Left lung (tissue), 10 donors: ENCODE results near the gene ARHGAP40. TPM values are rescaled to one million over a fixed set of nuclear protein-coding genes. Genes with fewer than 3 reads are reported as not detected.

Experiments
- ATAC-seq: fragments of 200-7000 bp; cut with Tn5 transposase; one replicate; pipeline ENCODE4 v1.9.1; 2020; ENCODE audit warnings: moderate library complexity
- DNase-seq, 4 donors: peaks; one replicate each; pipeline ENCODE4 v3.0.0-alpha.2; 2013 to 2020
- H3K27ac ChIP-seq, 2 donors: fragments of 200-600 bp; sonication (generic) in 1 of 2; one replicate each; pipeline versions ENCODE4 v1.5.0 to v1.8.0; 2020 to 2021
- H3K27me3 ChIP-seq, 2 donors: fragments of 200-600 bp; sonication (generic) in 1 of 2; one replicate each; pipeline versions ENCODE4 v1.5.0 to v1.8.0; 2020 to 2021
- H3K36me3 ChIP-seq, 2 donors: fragments of 200-600 bp; sonication (generic) in 1 of 2; one replicate each; pipeline versions ENCODE4 v1.5.0 to v1.8.0; 2020 to 2021
- H3K4me1 ChIP-seq, 2 donors: fragments of 200-600 bp; one replicate each; pipeline ENCODE4 v1.8.0; 2021
- H3K4me3 ChIP-seq, 2 donors: fragments of 200-600 bp; sonication (generic) in 1 of 2; one replicate each; pipeline versions ENCODE4 v1.5.0 to v1.8.0; 2020 to 2021; ENCODE audit warnings: mild to moderate bottlenecking in 1 of 2
- H3K9me3 ChIP-seq, 2 donors: fragments of 200-600 bp; sonication (generic) in 1 of 2; one replicate each; pipeline versions ENCODE4 v1.5.0 to v1.8.0; 2020 to 2021
- intact Hi-C, 2 donors: fragments of 100-400 bp; cut with DNase I; formaldehyde crosslinking; loops; one replicate each; pipeline versions ENCODE4 v1.11.2 to v1.14.2; 2022
- polyA plus RNA-seq, 6 donors: library from polyadenylated mRNA; unstranded; fragments of 120-200 nt; gene quantifications; one replicate each; pipeline ENCODE4 v1.2.1, GENCODE V29; 2013; ENCODE audit not compliant: insufficient read length in 6 of 6
- total RNA-seq, 2 donors: library from RNA; stranded (reverse); fragmentation: NEBNext Ultra II Directional; extraction: Animal tissue kit (Norgen Biotek cat#: 25700); gene quantifications; one replicate each; pipeline ENCODE4 v1.2.1, GENCODE V29; 2021
- TF ChIP-seq, protein P1 (sequence below), 2 donors: fragments of 200-600 bp; sonication (generic) in 1 of 2; IDR thresholded peaks; one replicate each; pipeline versions ENCODE4 v1.5.0 to v1.8.0; 2021; ENCODE audit warnings: antibody characterized with exemption in 2 of 2
- donor health status: DM: no; HTN: yes; CAD: no.
- donor health status: DM: no; HTN: no; CAD: no.

Gene ARHGAP40
- total and polyA plus RNA-seq, 8 donors = 0.13 to 0.62 (median 0.44) TPM; not detected in 1

DNA sequence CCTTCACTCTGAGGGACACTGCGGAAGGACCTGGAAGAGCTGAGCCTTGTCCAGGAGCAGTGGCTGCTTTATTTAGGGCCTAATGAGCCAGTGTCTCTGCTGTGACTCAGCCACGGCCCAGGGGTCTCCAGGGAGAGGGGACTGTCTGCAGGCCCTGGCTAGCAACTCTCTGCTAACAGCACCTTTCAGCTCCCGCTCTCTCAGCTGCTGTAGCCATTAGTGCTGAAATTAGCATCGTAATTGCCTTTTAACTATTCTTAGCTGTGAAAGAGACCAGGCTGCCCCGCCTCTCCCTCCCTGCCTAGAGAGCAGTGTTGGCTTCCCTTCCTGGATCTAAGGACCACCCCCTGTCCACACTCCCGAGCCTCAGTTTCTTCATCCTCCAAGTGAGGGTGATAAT lies 69.6 kb downstream of the ARHGAP40 start:
- Histone ChIP-seq H3K27ac (no peak overlapping the region), H3K4me3 (no peak overlapping the region), H3K4me1 (peaks cover 0 to 12% of the 10 kb centered on the region in 2 donors), H3K9me3 (no peaks in the 10 kb centered on the region), H3K36me3 (no peaks in the 10 kb centered on the region), H3K27me3 (peaks cover 14 to 96% of the 10 kb centered on the region in 2 donors)
- intact Hi-C loops = no loop called here
- ATAC-seq (no peak), DNase-seq (no peak)
- TF ChIP-seq, protein P1, sequence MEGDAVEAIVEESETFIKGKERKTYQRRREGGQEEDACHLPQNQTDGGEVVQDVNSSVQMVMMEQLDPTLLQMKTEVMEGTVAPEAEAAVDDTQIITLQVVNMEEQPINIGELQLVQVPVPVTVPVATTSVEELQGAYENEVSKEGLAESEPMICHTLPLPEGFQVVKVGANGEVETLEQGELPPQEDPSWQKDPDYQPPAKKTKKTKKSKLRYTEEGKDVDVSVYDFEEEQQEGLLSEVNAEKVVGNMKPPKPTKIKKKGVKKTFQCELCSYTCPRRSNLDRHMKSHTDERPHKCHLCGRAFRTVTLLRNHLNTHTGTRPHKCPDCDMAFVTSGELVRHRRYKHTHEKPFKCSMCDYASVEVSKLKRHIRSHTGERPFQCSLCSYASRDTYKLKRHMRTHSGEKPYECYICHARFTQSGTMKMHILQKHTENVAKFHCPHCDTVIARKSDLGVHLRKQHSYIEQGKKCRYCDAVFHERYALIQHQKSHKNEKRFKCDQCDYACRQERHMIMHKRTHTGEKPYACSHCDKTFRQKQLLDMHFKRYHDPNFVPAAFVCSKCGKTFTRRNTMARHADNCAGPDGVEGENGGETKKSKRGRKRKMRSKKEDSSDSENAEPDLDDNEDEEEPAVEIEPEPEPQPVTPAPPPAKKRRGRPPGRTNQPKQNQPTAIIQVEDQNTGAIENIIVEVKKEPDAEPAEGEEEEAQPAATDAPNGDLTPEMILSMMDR (IDR thresholded peaks at IDR 0.05) = no peak

DNA sequence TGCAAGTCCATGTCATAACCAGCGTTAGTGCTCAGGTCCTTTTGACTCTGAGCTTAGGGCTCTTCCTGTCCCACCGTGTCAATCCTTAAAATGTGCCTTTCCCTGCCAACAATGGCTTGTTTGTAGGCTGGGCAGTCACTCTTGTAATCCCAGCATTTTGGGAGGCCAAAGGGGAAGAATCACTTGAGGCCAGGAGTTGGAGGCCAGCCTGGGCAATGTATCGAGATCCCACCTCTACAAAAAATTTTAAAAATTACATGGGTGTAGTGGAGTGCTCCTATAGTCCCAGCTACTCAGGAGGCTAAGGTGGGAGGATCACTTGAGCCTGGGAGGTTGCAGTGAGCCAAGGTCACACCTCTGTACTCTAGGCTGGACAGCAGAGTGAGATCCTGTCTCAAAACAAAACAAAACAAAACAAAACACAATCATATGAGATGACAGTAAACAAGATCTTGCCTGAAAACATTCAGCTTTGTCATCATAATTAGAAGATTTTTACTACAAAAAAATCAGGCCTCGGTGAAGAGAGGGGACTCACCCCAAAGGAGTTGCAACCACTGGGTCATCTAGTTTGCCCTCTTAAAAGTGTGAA lies 70.2 kb downstream of the ARHGAP40 start:
- ATAC-seq (no peak), DNase-seq (no peak)
- Histone ChIP-seq H3K27me3 (peaks cover 14 to 96% of the 10 kb centered on the region in 2 donors), H3K36me3 (no peaks in the 10 kb centered on the region), H3K4me3 (no peak overlapping the region), H3K9me3 (no peaks in the 10 kb centered on the region), H3K4me1 (peaks cover 0 to 12% of the 10 kb centered on the region in 2 donors), H3K27ac (no peak overlapping the region)
- intact Hi-C loops = no loop called here
- TF ChIP-seq, protein P1 (IDR thresholded peaks at IDR 0.05) = no peak

DNA sequence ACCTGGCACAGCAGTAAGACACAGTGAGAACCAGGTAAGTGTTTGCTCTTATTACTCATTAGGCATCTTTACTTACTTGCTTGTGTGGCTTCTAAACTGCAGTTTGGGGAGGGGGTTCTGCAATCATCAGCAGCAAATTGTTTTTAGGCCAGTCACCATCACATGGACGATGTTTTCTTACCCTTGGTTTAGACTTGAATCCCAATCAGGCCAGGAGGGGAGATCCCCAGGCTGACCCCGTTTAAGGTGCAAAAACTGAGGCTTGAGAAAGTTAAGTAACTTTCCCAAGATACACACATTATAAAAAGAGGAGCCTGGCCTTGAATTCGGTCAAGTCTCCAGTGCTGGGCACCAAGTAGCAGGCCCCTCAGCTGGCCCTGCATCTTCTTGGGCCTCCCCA lies 70.9 kb downstream of the ARHGAP40 start:
- H3K4me1 ChIP-seq = peaks cover 0 to 12% of the 10 kb centered on the region in 2 donors
- TF ChIP-seq, protein P1 (IDR thresholded peaks at IDR 0.05) = no peak
- H3K36me3 ChIP-seq = no peaks in the 10 kb centered on the region
- H3K27ac ChIP-seq = no peak overlapping the region
- no peak overlapping the region for H3K4me3 ChIP-seq
- no peaks in the 10 kb centered on the region for H3K9me3 ChIP-seq
- peaks cover 14 to 91% of the 10 kb centered on the region in 2 donors for H3K27me3 ChIP-seq
- ATAC-seq = no peak
- DNase-seq = no peak
- intact Hi-C loops = no loop called here

DNA sequence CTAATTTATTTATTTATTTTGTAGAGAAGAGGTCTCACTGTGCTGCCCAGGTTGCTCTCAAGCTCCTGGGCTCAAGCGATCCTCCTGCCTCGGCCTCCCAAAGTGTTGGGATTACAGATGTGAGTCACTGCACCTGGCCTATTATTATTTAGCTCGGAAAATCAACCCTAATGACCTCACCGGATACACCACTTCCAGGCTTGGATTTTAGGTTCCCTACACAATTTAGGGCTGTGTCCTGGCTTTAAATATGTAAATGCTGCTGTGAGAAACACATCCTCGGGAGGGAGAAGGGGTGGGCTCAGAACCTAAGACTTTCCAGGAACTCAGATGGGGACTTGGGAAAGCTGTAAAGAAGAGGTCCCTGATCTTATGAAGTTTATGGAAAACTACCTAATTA lies 71.7 kb downstream of the ARHGAP40 start:
- ATAC-seq (no peak), DNase-seq (no peak)
- TF ChIP-seq, protein P1 (IDR thresholded peaks at IDR 0.05) = no peak
- Histone ChIP-seq H3K9me3 (no peaks in the 10 kb centered on the region), H3K27me3 (peaks cover 14 to 87% of the 10 kb centered on the region in 2 donors), H3K4me1 (peaks cover 0 to 12% of the 10 kb centered on the region in 2 donors), H3K4me3 (no peak overlapping the region), H3K27ac (no peak overlapping the region), H3K36me3 (no peaks in the 10 kb centered on the region)
- intact Hi-C loops = no loop called here

DNA sequence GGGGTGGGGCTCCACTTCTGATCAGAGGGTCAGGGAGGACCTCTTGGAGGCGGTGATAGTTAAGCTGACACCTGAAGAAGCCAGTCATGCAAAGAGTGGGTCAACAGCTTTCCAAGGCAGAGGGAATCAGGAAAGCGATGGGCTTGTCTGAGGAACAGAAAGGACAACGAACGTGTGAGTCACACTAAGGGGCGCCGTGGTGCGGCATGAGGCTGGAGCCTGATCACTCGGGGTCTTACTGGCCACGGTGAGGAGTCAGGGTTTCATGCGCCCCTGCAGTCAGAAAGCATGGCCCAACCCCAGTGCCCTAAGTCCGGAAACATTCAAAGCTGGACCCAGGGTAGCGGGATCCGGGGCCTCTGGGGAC lies 72.1 kb downstream of the ARHGAP40 start:
- intact Hi-C loops = no loop called here
- H3K27me3 ChIP-seq = peaks cover 14 to 88% of the 10 kb centered on the region in 2 donors
- peak; percentile 18 for ATAC-seq

More for the DNA sequence above, 72.1 kb downstream of the ARHGAP40 start:
- DNase-seq = no peak
- peaks cover 0 to 12% of the 10 kb centered on the region in 2 donors for H3K4me1 ChIP-seq
- H3K4me3 ChIP-seq = peak overlapping the region; percentile 24 to 36
- H3K9me3 ChIP-seq = no peaks in the 10 kb centered on the region
- H3K36me3 ChIP-seq = no peaks in the 10 kb centered on the region
- TF ChIP-seq, protein P1 (IDR thresholded peaks at IDR 0.05) = no peak
- no peak overlapping the region for H3K27ac ChIP-seq
